HG03196 (cell line): ENCODE measurements around the gene DLGAP1.
"Not testable (repeated sequence)": the region's sequence is repeated elsewhere in the genome, so short reads cannot be mapped to it uniquely, and the experiment has no call there.

Experiments used
- ATAC-seq: cut with Tn5 transposase; IDR thresholded peaks from one replicate; pipeline ENCODE4 v1.9.1; 2021; ENCODE audit not compliant: unreplicated experiment

The DLGAP1 gene

GRCh38 chr18:4391859-4392258, 63.2 kb downstream of the DLGAP1 start:
- no peak for ATAC-seq

- ATAC-seq = no peak
These were observed 69.2 kb downstream of the DLGAP1 start for GRCh38 chr18:4385876-4386275.

- no peak for ATAC-seq
These were observed 70.2 kb downstream of the DLGAP1 start for GRCh38 chr18:4384932-4385331.

GRCh38 chr18:4374564-4374963, 80.5 kb downstream of the DLGAP1 start:
- ATAC-seq = no peak

- ATAC-seq = no peak
These were observed 85.4 kb downstream of the DLGAP1 start for GRCh38 chr18:4369705-4370104.

GRCh38 chr18:4360221-4360715, 94.8 kb downstream of the DLGAP1 start:
- no peak for ATAC-seq

- no peak for ATAC-seq
These were observed 96.5 kb downstream of the DLGAP1 start for GRCh38 chr18:4358618-4359017.

- no peak for ATAC-seq
These were observed 97.5 kb downstream of the DLGAP1 start for GRCh38 chr18:4357579-4357978.

GRCh38 chr18:4356929-4357328, 98.2 kb downstream of the DLGAP1 start:
- no peak for ATAC-seq

GRCh38 chr18:4353853-4354418, 101.2 kb downstream of the DLGAP1 start:
- no peak for ATAC-seq

GRCh38 chr18:4352746-4353551, 102.2 kb downstream of the DLGAP1 start:
- ATAC-seq = no peak

GRCh38 chr18:4351005-4351404, 104.1 kb downstream of the DLGAP1 start:
- no peak for ATAC-seq

- ATAC-seq = no peak
These were observed 119.7 kb downstream of the DLGAP1 start for GRCh38 chr18:4335386-4335785.

- no peak for ATAC-seq
These were observed 122.1 kb downstream of the DLGAP1 start for GRCh38 chr18:4333043-4333442.

GRCh38 chr18:4319738-4320677, 135.1 kb downstream of the DLGAP1 start:
- ATAC-seq = no peak

- ATAC-seq = no peak
These were observed 136.8 kb downstream of the DLGAP1 start for GRCh38 chr18:4318311-4318710.

- ATAC-seq = not testable (repeated sequence)
These were observed 143.2 kb downstream of the DLGAP1 start for GRCh38 chr18:4311945-4312344.

- ATAC-seq = no peak
These were observed 144.0 kb downstream of the DLGAP1 start for GRCh38 chr18:4311136-4311535.

GRCh38 chr18:4309227-4309626, 145.9 kb downstream of the DLGAP1 start:
- no peak for ATAC-seq

GRCh38 chr18:4308576-4308975, 146.5 kb downstream of the DLGAP1 start:
- ATAC-seq = no peak

GRCh38 chr18:4299395-4299794, 155.7 kb downstream of the DLGAP1 start:
- ATAC-seq = no peak
